Stimulated activated CD8-positive, alpha-beta memory T cell treated with anti-CD3 and anti-CD28 coated beads, Interleukin-12 subunit alpha, Interleukin-12 subunit beta, amount 100 ng/mL, for 1 hour (primary cell): ENCODE results near the gene ANGEL1.

ENCODE experiments used
- DNase-seq: peaks from one replicate; pipeline ENCODE4 v3.0.0-alpha.2; 2020; ENCODE audit warnings: low read depth

The ANGEL1 gene

DNA sequence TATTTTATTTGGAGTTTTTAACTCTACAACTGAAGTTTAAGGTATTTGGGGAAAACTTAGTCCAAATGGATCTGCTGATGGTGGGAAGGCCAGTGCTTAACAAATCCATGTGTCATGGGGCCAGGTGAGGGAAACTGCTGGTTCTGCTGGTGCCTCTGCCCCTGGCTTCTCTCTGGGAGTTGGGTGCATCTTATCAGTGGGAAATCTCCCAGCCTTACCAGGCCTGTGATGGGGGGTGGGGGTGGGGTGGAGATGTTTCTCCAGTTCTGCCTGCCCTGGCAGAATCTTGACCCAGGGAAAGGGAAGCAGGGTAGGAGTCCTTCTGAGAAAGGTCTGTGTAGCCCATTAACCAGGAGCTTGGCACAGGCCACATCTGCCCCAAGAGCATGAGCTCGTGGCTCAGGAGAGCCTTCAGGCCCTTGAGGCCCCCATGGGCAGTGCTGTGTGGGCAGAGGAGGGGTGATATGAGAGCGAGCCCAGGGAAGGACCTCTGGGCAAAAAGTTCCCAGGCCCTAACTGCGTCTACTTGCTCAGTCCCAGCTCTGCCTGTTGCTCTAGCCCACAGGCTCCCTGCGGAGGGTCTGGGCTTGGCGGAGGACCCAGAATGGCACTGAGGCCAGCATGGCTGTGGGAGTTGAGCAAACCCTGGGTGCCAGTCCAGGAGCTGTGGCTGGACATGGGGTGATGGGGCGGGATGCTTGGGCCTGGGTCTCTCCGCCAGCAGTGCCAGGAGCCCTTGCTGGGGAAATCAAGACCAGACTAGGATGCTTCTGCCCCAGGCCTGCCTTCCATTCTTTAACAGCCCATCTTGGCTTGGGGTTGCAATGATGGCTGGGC is 33.2 kb downstream of the ANGEL1 start:
- no peak for DNase-seq

DNA sequence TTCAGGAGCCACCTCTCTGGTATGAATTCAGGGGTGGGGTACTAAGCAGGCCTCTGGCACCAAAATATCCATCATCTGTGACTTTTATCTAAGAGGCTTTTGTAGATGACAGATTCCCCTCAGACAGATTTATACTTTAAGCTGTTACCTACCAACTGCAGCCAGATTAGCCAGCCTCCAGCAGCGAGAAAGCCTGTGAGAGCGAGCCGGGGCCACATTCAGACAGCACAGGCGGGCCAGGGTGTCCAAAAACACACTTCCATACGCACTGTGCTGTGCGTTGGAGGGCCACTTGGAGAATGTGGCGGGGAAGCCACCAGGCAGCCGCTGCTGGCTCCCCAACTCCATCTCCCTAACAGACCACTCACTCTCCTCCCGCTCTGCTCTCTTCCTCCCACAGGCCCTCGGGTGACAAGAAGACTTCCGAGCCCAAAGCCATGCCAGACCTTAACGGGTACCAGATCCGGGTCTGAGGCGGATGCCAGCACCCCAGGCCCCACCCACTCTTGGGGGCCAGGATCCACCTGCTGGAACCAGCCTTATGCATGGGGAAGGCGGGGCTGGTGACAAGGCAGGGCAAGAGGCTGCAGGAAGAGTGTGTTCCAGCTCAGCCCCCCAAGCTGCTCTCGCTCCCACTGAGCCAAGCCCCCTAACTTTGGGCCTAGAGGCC is 34.0 kb downstream of the ANGEL1 start:
- DNase-seq, result no peak

DNA sequence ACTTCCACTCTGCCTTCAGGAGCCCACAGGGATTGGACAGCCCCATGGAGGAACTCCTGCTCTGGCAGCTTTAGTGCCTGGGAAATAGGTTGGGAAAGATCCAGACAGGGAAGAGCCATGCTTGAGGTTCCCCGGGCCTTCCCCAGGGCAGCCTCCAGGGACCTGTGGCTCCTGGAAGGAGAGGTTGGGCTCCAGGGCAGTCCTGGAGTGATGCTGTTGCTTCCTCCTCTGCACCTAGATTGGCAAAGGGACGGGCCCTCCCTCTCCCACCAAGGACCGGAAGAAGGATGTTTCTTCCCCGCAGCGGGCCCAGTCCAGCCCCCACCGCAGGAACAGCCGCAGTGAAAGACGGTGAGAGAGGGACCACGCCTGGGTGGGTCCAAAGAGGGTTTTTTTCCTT is 35.0 kb downstream of the ANGEL1 start:
- no peak for DNase-seq

DNA sequence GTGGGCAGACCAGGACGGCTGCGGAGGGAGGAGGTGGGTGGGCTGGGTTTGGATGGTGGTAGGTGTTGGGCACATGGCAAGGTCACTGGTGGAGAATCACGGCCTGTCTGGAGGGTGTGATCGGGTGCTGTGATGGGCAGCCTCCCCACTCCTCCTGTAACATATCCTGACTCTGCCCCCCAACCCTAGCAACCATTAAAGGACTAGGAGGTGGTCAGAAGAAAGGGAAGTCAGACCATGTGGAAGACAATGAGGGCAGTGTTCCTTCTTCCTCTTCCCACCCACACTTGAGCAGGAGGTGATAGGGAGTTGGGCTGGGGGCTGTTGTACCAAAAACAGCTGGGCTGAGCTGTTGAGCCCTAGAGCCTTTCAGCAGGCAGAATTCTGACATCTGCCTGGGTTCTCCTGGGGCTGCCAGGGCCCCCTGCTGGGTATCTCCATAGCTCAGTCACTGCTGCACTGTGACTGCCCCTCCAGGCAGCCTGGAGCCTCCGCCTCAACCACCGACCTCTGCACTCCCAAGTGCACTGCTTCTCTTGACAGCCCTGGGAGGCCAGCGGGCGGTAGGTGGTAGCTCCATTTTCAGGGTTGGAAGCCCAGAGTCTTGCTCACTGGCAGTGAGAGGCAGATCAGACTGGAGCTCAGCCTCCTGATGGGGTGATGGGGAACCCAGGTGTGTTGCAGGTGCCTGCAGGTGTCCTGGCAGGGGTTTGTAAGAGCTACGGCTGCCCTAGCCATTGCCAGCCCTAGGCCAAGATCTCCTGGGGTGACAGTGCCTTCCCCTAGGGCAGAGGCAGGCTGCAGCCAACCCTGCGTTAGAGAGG is 36.0 kb downstream of the ANGEL1 start:
- no peak for DNase-seq

DNA sequence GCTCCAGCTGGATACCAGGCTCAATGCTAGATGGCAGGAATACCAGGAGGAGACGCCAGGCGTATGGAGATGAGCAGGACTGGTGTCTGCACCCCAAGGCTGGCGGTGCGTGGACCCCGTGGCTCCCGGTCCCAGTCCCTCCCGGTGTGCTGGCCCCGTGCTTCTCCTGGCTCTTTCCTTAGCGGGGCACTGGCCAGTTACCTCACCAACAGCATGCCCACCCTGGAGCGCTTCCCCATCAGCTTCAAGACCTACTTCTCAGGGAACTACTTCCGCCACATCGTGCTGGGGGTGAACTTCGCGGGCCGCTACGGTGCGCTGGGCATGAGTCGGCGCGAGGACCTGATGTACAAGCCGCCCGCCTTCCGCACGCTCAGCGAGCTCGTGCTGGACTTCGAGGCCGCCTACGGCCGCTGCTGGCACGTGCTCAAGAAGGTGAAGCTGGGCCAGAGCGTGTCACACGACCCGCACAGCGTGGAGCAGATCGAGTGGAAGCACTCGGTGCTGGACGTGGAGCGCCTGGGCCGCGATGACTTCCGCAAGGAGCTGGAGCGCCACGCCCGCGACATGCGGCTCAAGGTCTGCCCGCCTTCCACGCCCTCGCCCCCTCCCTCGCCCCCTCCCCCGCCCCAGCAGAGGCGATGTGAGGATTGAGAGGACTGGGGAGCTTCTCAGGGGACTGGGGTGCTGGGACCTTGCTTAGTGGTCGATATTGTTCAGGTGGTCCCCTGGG is 36.8 kb downstream of the ANGEL1 start:
- no peak for DNase-seq

DNA sequence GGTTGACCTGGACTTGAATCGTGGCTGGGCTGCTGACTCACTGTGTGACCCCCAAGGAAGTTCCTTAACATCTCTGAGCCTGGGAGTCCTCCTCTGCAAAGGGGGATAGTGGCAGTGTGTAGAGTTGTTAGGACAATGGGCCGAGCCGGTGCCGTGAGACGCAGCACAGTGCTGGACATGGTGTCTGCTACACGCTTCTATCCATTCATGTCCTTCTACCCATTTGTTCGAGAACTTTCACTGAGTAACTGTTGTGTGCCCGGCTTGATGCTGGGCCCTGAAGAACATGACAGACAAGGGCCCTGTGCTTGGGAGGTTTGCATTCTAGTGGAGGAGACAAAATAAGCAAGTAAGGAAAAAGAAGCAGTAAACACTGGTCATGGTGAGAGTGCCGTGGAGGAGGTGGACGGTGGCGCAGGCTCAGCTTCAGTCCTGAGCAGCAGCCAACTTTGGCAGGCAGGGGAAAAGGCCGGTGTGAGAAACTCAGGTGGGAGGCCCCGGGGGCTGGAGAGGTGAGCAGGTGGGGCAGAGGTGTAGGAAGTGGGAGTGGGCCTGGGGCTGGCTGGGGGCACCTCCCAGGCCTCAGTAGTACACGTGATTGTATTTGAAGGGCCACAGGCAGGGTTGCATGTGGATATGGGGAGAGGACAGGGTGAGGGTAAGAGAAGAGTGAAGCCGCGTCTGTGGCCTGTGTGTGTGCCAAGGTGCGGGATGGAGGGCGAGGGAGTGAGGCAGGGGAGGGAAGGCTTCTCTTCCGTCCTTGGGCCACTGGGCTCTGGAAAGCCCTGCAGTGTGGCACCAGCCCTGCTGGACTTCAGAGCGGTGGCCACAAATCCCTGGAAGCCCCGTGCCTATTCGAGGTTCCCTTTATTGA is 37.6 kb downstream of the ANGEL1 start:
- no peak for DNase-seq

DNA sequence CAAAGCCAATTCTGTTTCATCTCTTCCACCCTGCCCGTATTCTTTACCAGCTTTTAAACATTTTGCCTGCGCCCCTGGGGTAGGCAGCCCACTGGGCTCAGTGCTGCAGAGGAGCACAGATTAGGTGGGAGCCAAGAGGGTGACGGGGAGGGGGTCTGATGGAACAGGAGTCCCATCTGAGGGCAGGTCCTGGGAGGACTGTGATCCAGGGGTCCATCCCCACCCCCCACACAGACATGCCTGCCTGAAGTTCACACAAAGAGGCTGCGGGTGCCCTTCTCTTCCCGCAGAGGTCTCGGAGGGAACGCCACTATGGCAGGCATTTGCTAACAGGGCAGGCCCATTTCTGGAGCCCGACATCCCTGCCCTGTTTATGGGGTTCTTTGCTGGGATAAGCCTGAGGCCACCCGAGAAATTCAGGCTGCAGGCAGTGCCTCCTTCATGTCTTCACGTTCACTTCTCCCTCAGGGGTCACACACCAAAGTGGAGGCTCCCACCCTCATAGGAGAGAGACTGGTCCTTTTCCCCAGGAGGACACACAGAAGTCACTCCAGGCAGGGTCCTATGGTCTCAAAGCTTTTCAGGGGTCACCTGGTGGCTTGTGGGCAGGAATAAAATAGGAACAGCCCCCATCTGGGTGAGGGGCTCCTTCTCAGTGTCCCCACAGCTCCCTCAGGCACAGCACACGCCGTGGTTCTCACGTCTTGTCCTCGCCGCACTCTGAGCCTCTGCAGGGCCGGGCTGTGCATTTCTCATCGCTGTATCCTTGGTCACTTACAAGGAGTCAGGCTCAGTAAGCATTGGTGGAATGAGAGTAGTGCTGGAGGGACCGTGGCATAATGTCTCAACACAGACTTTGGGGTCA is 38.5 kb downstream of the ANGEL1 start:
- no peak for DNase-seq

DNA sequence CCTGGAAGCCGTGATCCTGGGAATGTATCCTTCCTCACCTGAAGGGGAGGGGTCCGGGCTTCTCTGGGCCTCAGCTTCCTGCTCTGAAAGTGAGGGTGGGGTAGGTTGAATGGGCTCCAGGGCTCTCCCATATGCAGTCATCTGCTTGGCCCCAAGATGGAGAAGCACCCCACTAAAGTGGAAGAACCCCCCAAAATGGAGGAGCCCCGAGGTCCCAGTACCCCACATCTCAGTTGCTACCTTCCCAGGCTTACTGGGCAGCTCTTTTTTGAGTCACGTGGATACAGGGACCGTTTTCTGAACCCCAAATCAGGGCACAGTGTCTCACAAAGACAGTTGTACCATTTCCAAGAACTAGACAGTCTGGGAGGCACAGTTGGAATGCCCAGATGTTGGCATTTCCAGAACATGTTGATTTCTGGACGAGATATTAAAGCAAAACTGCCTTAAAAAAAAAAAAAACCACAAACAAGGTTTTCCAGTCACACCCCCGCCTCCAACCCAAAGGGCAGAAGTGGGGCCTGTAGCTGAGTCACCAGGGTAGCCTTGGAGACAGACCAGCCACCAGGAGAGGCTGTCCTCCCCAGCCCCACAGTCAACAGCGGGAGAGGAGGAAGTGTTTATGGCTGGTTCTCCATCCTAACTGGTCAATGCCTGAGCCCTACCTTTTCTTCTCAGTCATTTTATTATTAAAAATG is 39.3 kb downstream of the ANGEL1 start:
- no peak for DNase-seq

DNA sequence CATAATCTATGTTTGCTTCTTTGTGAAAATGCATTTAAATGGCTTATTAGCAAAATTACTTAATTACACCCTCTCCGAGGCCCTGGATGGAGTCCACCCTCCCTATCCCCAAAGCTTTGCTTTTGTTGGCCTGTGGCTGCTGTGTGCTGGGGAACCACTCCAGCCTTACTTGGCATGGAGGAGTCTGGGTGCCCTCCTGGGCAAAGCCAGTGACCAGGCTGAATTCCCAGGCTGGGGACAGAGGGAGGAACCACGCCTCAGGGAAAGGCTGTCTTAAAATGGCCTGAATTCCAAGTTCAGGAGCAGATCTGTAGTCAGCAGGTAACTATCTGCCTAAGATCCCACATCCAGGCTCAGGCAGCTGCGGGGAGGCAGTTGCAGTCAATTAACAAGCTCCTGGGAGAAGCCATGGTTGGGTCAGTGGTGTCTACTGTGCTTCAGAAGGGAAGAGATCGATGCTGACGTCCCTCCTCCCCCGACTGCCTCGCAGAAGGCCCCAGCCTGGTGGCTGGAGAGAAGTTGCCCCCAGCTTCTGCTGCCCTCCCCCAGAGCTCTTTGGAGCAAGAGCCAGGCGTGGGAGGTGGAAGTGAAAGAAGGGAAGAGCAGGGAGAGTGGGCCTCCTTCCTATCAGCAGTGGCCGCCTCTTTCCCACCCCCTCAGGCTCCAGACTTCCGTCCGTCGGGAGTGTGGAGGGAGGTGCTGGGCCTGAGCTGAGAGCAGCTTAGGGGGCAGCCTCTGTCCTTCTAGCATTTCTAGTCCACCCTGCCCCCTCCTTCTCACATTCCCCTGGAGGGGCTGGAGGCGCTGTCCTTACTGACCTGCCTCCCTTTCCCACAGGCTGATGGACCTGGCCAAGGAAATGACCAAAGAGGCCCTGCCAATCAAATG is 40.1 kb downstream of the ANGEL1 start:
- DNase-seq, result no peak

DNA sequence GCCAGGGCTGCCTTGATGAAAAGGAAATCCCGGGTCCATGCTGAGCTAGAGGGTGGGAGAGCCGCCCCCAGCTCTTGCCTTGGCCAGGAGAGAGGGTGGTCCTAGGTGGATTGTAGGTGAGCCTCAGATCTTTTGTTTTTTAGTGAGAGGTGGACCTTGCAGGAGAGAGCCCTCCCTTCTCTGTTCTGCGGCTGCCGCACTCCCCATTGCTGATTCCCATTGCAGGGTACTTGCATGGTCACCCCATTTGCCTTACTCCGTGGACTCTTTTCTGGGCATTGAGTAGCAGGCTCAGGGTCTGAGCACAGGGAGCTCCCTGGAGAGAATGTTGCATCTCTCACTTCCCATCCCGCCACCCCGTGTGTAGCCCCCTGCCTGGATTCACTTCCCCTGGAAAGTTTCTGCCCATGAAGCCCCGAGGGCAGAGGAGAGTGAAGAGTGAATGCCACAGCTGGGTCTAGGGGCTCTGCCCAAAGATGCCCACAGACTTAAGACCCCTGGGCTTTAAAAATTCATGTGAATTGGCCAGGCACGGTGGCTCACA is 41.2 kb downstream of the ANGEL1 start:
- DNase-seq, result no peak

DNA sequence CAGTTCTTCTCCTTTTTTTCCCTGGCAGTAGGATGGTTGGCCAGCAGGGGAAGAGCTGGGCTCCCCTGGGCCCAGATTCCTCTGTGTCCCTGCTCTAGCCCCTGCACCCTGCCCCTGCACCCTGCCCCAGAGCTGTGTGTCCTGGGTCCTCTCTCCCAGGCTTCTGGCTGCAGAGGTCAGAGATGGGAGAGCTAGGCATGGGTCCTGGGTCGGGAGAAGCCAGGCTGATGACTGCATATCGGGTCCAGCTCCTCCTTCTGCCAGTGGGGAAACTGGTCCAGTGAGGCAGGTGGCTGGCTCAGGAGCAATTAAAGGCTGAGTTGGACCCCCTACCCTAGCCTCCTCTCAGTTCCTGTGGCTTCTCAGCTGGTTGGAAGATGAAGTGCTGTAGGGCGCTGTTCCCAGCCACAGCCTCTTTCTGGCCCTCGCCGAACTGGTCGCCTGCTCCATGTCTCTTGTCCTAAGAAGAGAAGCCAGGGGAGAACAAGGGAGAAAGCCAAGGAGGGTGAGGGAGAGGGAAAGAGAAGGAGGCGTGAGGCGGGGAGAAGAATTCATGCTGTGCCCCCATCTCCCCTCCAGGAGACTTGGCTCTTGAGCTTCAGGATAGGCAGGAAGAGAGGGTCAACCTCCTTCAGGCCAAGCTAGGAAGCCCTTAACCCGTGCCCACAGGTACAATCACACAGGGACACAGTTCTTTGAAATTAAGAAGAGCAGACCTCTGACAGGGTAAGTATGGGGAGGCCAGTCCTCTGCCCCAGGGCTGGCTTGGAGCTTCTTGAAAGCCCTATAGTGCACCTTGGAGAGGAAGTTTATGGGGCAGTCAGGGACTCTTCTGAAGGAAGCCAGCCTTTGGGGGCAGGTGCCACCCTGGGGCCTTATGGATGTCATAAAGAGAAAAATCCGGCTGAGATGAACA is 41.9 kb downstream of the ANGEL1 start:
- no peak for DNase-seq

DNA sequence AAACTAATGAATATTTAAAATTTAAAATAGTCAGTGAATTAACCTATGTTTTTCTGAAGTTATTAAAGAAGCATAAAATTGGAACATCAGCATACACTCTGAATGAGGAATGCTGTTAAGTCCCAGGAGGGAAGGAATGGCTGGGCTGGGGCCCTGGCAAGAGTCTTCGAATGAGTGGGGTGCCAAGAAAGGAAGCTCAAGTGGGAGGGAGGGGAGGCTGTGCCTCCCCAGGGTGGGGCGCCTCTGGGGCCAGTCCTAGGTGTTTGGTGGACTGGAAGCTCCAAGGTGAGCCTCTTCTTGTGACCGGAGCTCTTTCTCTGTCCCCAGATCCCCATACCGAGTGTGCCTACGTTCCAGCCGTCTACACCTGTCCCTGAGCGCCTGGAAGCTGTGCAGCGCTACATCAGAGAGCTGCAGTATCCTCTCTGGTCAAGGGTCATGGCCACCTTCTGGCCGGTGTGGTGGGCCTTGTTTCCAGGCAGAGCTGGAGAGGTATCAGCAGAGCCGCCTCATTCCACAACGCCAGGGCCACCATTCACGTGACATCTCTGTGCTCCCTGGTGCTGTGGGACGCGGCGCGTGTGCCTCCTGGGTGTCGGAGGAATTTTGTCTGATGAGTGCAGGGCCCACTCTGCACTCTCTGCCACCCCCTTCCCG is 42.9 kb downstream of the ANGEL1 start:
- DNase-seq, result no peak

DNA sequence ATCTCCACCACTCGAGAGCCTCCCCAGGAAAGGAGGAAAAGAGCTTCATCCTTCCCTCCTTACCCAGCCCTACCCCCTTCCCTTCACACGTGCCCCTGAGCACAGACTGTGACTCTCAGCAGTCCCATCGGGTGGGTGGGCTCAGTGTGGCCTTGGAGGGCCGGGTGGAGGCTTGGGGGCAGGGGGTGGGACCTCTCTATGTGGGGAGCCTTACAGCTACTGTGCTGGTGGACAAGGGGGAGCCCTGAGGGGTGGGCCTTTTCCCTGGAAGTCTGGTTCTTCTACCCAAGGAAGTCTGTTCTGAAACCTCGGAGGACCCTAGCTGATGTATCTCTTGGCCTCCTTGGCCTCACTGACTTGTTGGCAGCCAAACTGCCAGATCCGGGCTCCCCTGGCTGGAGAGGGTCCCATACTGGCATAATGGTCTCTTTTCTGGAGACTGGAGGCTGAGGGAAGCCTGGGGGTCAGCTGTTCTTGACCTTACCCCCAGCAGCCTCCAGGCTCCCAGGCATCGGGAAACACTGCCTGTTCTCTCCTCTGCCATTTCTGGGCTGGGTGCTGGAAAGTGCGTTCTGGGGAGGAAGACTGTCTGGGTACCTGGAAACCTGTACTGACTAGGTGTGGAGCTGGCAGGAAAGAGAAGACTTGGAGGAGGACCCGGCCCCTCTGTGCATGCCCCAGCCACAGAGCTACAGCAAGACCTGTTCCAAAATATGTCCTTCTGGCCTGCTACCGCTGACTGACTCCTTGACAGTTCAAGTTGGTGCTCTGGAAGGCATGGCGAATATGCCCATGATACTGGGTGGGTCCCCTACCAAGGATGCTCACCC is 43.8 kb downstream of the ANGEL1 start:
- no peak for DNase-seq

DNA sequence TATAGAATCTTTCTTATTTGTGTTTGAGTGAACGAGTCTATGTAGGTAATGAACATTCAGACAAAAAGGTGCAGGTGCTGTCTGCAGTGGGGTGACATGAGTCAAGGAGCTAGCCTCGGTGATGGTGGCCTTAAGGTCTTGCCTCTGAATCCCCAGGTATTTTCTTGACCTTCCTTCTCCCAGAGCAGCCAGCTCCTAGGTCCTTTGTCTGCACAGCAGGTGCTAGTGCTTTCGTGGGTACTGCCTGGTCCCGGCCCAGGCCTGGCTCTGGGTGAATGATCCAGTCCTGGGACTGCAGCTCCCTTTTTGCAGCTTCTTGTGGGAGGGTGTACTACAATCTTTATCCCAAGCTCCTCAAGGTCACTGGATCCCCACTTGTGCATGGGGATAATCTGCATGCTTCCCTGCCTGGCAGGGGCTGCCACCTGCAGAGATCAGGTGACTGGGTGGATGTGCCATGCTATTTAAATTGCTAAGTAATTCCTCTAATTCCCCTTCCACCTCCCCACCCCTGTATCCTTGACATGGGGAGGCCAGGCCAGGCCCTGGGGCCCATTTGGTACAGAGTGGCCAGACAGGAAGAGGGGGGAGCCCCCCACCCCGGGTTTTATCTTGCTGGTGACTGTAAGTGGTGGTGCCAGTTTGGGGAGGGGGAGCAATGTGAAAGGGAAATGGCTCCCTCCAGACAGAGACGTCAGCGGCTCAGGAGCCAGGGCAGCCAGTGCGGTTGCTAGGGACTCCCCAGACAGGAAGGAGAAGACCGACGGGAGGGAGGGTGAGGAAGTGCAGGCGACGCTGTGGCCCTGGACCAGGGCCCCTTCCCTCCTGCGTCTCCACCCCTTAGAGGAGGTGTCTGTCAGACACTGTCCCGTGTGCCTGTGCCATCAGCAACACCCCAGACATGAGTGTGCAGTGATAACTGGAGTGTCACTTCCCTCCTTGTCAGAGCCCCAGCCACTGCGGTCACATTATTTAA is 44.7 kb downstream of the ANGEL1 start:
- DNase-seq, result peak; percentile 14
